Effector memory CD4-positive, alpha-beta T cell (primary cell): ENCODE results near the gene UNCX.

Experiments used
- DNase-seq, 3 donors: peaks; one replicate each; pipeline ENCODE4 v3.0.0-alpha.2; 2020
- H3K27ac ChIP-seq: 2 replicates; pipeline ENCODE4 v1.7.0; 2013; ENCODE audit warnings: mild to moderate bottlenecking, low read length, moderate library complexity; ENCODE audit not compliant: insufficient read depth, poor library complexity, severe bottlenecking
- H3K27me3 ChIP-seq: replicated peaks from 2 replicates; pipeline ENCODE4 v1.7.0; 2013; ENCODE audit warnings: mild to moderate bottlenecking, low read length; ENCODE audit not compliant: insufficient read depth, control insufficient read depth, poor library complexity, severe bottlenecking
- H3K36me3 ChIP-seq: 2 replicates; pipeline ENCODE4 v1.7.0; 2013; ENCODE audit warnings: mild to moderate bottlenecking, low read length, moderate library complexity; ENCODE audit not compliant: control insufficient read depth, insufficient read depth
- H3K4me1 ChIP-seq: 2 replicates; pipeline ENCODE4 v1.7.0; 2013; ENCODE audit warnings: low read length, mild to moderate bottlenecking; ENCODE audit not compliant: control insufficient read depth, insufficient read depth, poor library complexity, severe bottlenecking
- H3K4me3 ChIP-seq: 2 replicates; pipeline ENCODE4 v1.7.0; 2013; ENCODE audit warnings: low read length, low read depth, mild to moderate bottlenecking; ENCODE audit not compliant: insufficient read depth, poor library complexity, severe bottlenecking
- H3K9me3 ChIP-seq: 2 replicates; pipeline ENCODE4 v1.7.0; 2013; ENCODE audit warnings: mild to moderate bottlenecking, low read length, moderate library complexity; ENCODE audit not compliant: control insufficient read depth

UNCX gene

GRCh38 chr7:1214516-1214915 is 18.2 kb upstream of the UNCX start:
- H3K27me3 ChIP-seq = peaks cover 5% of the 10 kb centered on the region

GRCh38 chr7:1218541-1219165 is 14.0 kb upstream of the UNCX start:
- no peak overlapping the region for H3K4me3 ChIP-seq
- no peak for DNase-seq
- H3K36me3 ChIP-seq = no peaks in the 10 kb centered on the region
- H3K4me1 ChIP-seq = no peaks in the 10 kb centered on the region
- peaks cover 8% of the 10 kb centered on the region for H3K27me3 ChIP-seq
- H3K9me3 ChIP-seq = no peaks in the 10 kb centered on the region
- H3K27ac ChIP-seq = no peak overlapping the region

More at GRCh38 chr7:1214516-1214915, 18.2 kb upstream of the UNCX start:
- no peaks in the 10 kb centered on the region for H3K4me1 ChIP-seq
- no peaks in the 10 kb centered on the region for H3K9me3 ChIP-seq
- no peak for DNase-seq
- no peak overlapping the region for H3K4me3 ChIP-seq
- no peak overlapping the region for H3K27ac ChIP-seq
- H3K36me3 ChIP-seq = no peaks in the 10 kb centered on the region

- no peak for DNase-seq
- Histone ChIP-seq H3K4me3 (no peak overlapping the region), H3K27me3 (peaks cover 17% of the 10 kb centered on the region), H3K27ac (no peak overlapping the region), H3K36me3 (no peaks in the 10 kb centered on the region), H3K9me3 (no peaks in the 10 kb centered on the region), H3K4me1 (no peaks in the 10 kb centered on the region)
These were observed 13.2 kb upstream of the UNCX start for GRCh38 chr7:1219498-1219897.

- no peaks in the 10 kb centered on the region for H3K9me3 ChIP-seq
- H3K4me3 ChIP-seq = no peak overlapping the region
- no peaks in the 10 kb centered on the region for H3K4me1 ChIP-seq
- H3K36me3 ChIP-seq = no peaks in the 10 kb centered on the region
- DNase-seq = no peak
- H3K27ac ChIP-seq = no peak overlapping the region
- H3K27me3 ChIP-seq = peaks cover 24% of the 10 kb centered on the region
These were observed 12.5 kb upstream of the UNCX start for GRCh38 chr7:1220000-1220726.

GRCh38 chr7:1220977-1221745 is 11.5 kb upstream of the UNCX start:
- no peaks in the 10 kb centered on the region for H3K9me3 ChIP-seq
- H3K4me1 ChIP-seq = no peaks in the 10 kb centered on the region
- H3K27me3 ChIP-seq = peaks cover 32% of the 10 kb centered on the region
- no peak overlapping the region for H3K4me3 ChIP-seq
- no peak for DNase-seq
- no peaks in the 10 kb centered on the region for H3K36me3 ChIP-seq
- H3K27ac ChIP-seq = no peak overlapping the region

GRCh38 chr7:1223196-1223981 is 9.3 kb upstream of the UNCX start:
- Histone ChIP-seq H3K4me3 (no peak overlapping the region), H3K4me1 (no peaks in the 10 kb centered on the region), H3K36me3 (no peaks in the 10 kb centered on the region), H3K27ac (no peak overlapping the region), H3K27me3 (peaks cover 53% of the 10 kb centered on the region), H3K9me3 (no peaks in the 10 kb centered on the region)
- no peak for DNase-seq

GRCh38 chr7:1224086-1224716 is 8.5 kb upstream of the UNCX start:
- peaks cover 61% of the 10 kb centered on the region for H3K27me3 ChIP-seq
- H3K9me3 ChIP-seq = no peaks in the 10 kb centered on the region
- no peak overlapping the region for H3K27ac ChIP-seq
- H3K4me1 ChIP-seq = no peaks in the 10 kb centered on the region
- no peak for DNase-seq
- H3K36me3 ChIP-seq = no peaks in the 10 kb centered on the region
- no peak overlapping the region for H3K4me3 ChIP-seq

- H3K4me1 ChIP-seq = peaks cover 3% of the 10 kb centered on the region
- H3K27me3 ChIP-seq = peaks cover 64% of the 10 kb centered on the region
- no peak overlapping the region for H3K27ac ChIP-seq
- DNase-seq = no peak
- no peaks in the 10 kb centered on the region for H3K9me3 ChIP-seq
- H3K4me3 ChIP-seq = no peak overlapping the region
- no peaks in the 10 kb centered on the region for H3K36me3 ChIP-seq
These were observed 7.6 kb upstream of the UNCX start for GRCh38 chr7:1225030-1225429.

GRCh38 chr7:1225441-1226185 is 7.1 kb upstream of the UNCX start:
- H3K36me3 ChIP-seq = no peaks in the 10 kb centered on the region
- H3K4me3 ChIP-seq = no peak overlapping the region
- no peaks in the 10 kb centered on the region for H3K9me3 ChIP-seq
- peak in 1 of 3 donors; percentile 27 for DNase-seq
- H3K4me1 ChIP-seq = peaks cover 3% of the 10 kb centered on the region
- peaks cover 67% of the 10 kb centered on the region for H3K27me3 ChIP-seq
- no peak overlapping the region for H3K27ac ChIP-seq
